Panc1 (cell line): Measurements from ENCODE around the gene CISD3. TPM values are rescaled to one million over a fixed set of nuclear protein-coding genes. Genes with fewer than 3 reads are reported as not detected.

Source experiments
- ATAC-seq: fragments of 200-7000 bp; cut with Tn5 transposase; 2 replicates; pipeline ENCODE4 v1.9.1; 2020; ENCODE audit warnings: mild to moderate bottlenecking, moderate library complexity
- BruUV-seq: library from RNA; stranded (reverse); fragments of 400-500 nt; replicated peaks from 2 replicates; lab custom pipeline; 2021; lab: Mats Ljungman, UMichigan
- CTCF ChIA-PET: fragments of 300-600 bp; sonication (Branson Sonifier 250); formaldehyde crosslinking; loops from one replicate; lab custom pipeline; 2022; ENCODE audit warnings: antibody characterized with exemption; lab: Charles Lee
- POLR2A ChIA-PET: fragments of 300-600 bp; sonication (Branson Sonifier 250); formaldehyde crosslinking; loops from one replicate; lab custom pipeline; 2022; ENCODE audit warnings: antibody characterized with exemption; lab: Charles Lee
- DNase-seq: peaks from one replicate; pipeline ENCODE4 v3.0.0-alpha.2; 2010; ENCODE audit warnings: low read depth, low spot score
- H3K27ac ChIP-seq: 2 replicates; pipeline ENCODE4 v1.5.1; 2011; ENCODE audit warnings: mild to moderate bottlenecking, low read length, inconsistent platforms
- H3K27me3 ChIP-seq: fragments of 200-500 bp; sonication (Bioruptor generic); 2 replicates; pipeline ENCODE4 v1.6.0; 2014; ENCODE audit warnings: low read length, inconsistent platforms; ENCODE audit not compliant: control insufficient read depth, insufficient read depth
- H3K36me3 ChIP-seq: fragments of 200-500 bp; sonication (Bioruptor generic); 2 replicates; pipeline ENCODE4 v1.5.1; 2014; ENCODE audit warnings: inconsistent platforms, mild to moderate bottlenecking, low read length, moderate library complexity; ENCODE audit not compliant: control insufficient read depth, insufficient read depth
- H3K4me1 ChIP-seq: 2 replicates; pipeline ENCODE4 v1.5.1; 2011; ENCODE audit warnings: inconsistent platforms, mild to moderate bottlenecking, low read length, moderate library complexity; ENCODE audit not compliant: control insufficient read depth, insufficient read depth
- H3K4me3 ChIP-seq, 2 experiments: 2 replicates each; pipeline ENCODE4 v1.5.1; 2011 to 2012; ENCODE audit warnings: low read depth in 2 of 2, low read length in 2 of 2, mild to moderate bottlenecking in 2 of 2, inconsistent platforms in 1 of 2, moderate library complexity in 1 of 2
- H3K9me3 ChIP-seq: fragments of 200-500 bp; sonication (Bioruptor generic); 2 replicates; pipeline ENCODE4 v1.5.1; 2014; ENCODE audit warnings: low read depth, mild to moderate bottlenecking, inconsistent platforms, low read length, moderate library complexity; ENCODE audit not compliant: control insufficient read depth, insufficient read depth
- POLR2AphosphoS5 ChIP-seq: IDR thresholded peaks from 2 replicates; pipeline ENCODE4 v1.6.1; 2012; ENCODE audit warnings: mild to moderate bottlenecking, low read depth, low read length, moderate library complexity
- SIN3A ChIP-seq: IDR thresholded peaks from 2 replicates; pipeline ENCODE4 v1.6.1; 2012; ENCODE audit warnings: low read depth, mild to moderate bottlenecking, low read length, moderate library complexity, borderline replicate concordance; ENCODE audit not compliant: insufficient read depth
- TCF7L2 ChIP-seq: IDR thresholded peaks from 2 replicates; pipeline ENCODE4 v1.6.1; 2011; ENCODE audit warnings: mild to moderate bottlenecking, low read depth, low read length, inconsistent platforms
- in situ Hi-C: cut with HindIII; loops from 2 replicates; pipeline ENCODE4 v1.10.0; 2016; ENCODE audit warnings: low sequenced_read_pairs, low pct_unique_long_range_greater_than_20kb
- intact Hi-C: fragments of 100-400 bp; cut with micrococcal nuclease; formaldehyde crosslinking; loops from one replicate; pipeline ENCODE4 v1.10.0; 2022; ENCODE audit not compliant: unreplicated experiment
- total RNA-seq: library from RNA; stranded (reverse); gene quantifications from one replicate; pipeline ENCODE4 v1.2.1, GENCODE V29; 2021; ENCODE audit not compliant: unreplicated experiment
- TF ChIP-seq, protein P1 (sequence below): fragments of 450-650 bp; IDR thresholded peaks from 2 replicates; pipeline ENCODE4 v1.5.1; 2017; ENCODE audit warnings: mild to moderate bottlenecking
- TF ChIP-seq, protein P2 (sequence below), 2 experiments: IDR thresholded peaks; 2 replicates each; pipeline ENCODE4 v1.6.1; 2011 to 2012; ENCODE audit warnings: low read depth in 2 of 2, control low read depth in 1 of 2, low read length in 1 of 2, mild to moderate bottlenecking in 1 of 2, moderate library complexity in 1 of 2; ENCODE audit not compliant: insufficient read depth in 1 of 2

The CISD3 gene
- total RNA-seq, 1 experiment from 2014 or later = 45.0 TPM

DNA sequence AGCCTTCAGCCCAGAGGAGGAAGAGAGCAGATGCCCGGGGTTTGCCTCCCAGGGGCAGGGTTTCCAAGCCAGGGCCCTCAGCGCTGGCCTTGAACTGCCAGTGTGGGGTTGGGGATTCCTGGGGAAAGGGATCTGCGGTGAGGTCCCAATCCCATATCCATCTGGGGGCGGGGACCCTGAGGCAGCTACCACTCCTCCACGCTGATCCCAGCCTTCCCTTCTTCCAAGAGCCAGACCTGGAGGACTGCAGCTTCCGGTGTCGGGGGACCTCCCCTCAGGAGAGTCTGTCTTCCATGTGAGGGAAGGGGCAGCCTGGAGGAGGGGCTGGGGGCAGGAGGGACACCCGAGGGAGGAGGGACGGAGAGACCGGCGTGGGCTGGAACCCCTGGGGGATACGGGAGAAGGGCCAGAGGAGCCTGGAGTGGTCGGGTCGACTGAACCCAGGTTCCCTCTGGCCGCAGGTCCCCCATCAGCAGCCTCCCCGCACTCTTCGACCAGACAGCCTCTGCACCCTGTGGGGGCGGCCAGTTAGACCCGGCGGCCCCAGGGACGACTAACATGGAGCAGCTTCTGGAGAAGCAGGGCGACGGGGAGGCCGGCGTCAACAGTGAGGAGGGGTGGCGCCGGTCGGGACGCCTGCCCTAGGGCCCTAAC, 10.7 kb upstream of the CISD3 start:
- H3K4me1 ChIP-seq = no peaks in the 10 kb centered on the region
- no peak for ATAC-seq
- intact Hi-C loops (no loop called here), in situ Hi-C loops (no loop called here)
- CTCF ChIA-PET = interaction anchor here (0.5 kb wide), 1 partner anchor 64 kb away, joined by 4 read pairs; no protein-coding TSS in a partner anchor
- BruUV-seq = no TSS peak
- no peaks in the 10 kb centered on the region for H3K36me3 ChIP-seq
- H3K4me3 ChIP-seq = no peak overlapping the region
- H3K27me3 ChIP-seq = no peaks in the 10 kb centered on the region
- POLR2A ChIA-PET = no interaction called here
- no peaks in the 10 kb centered on the region for H3K9me3 ChIP-seq
- DNase-seq = no peak
- H3K27ac ChIP-seq = no peak overlapping the region
- TF ChIP-seq SIN3A = no peak
- TF ChIP-seq TCF7L2 = no peak
- TF ChIP-seq POLR2AphosphoS5 = no peak
- TF ChIP-seq, protein P1, sequence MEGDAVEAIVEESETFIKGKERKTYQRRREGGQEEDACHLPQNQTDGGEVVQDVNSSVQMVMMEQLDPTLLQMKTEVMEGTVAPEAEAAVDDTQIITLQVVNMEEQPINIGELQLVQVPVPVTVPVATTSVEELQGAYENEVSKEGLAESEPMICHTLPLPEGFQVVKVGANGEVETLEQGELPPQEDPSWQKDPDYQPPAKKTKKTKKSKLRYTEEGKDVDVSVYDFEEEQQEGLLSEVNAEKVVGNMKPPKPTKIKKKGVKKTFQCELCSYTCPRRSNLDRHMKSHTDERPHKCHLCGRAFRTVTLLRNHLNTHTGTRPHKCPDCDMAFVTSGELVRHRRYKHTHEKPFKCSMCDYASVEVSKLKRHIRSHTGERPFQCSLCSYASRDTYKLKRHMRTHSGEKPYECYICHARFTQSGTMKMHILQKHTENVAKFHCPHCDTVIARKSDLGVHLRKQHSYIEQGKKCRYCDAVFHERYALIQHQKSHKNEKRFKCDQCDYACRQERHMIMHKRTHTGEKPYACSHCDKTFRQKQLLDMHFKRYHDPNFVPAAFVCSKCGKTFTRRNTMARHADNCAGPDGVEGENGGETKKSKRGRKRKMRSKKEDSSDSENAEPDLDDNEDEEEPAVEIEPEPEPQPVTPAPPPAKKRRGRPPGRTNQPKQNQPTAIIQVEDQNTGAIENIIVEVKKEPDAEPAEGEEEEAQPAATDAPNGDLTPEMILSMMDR = no peak
- TF ChIP-seq, protein P2, sequence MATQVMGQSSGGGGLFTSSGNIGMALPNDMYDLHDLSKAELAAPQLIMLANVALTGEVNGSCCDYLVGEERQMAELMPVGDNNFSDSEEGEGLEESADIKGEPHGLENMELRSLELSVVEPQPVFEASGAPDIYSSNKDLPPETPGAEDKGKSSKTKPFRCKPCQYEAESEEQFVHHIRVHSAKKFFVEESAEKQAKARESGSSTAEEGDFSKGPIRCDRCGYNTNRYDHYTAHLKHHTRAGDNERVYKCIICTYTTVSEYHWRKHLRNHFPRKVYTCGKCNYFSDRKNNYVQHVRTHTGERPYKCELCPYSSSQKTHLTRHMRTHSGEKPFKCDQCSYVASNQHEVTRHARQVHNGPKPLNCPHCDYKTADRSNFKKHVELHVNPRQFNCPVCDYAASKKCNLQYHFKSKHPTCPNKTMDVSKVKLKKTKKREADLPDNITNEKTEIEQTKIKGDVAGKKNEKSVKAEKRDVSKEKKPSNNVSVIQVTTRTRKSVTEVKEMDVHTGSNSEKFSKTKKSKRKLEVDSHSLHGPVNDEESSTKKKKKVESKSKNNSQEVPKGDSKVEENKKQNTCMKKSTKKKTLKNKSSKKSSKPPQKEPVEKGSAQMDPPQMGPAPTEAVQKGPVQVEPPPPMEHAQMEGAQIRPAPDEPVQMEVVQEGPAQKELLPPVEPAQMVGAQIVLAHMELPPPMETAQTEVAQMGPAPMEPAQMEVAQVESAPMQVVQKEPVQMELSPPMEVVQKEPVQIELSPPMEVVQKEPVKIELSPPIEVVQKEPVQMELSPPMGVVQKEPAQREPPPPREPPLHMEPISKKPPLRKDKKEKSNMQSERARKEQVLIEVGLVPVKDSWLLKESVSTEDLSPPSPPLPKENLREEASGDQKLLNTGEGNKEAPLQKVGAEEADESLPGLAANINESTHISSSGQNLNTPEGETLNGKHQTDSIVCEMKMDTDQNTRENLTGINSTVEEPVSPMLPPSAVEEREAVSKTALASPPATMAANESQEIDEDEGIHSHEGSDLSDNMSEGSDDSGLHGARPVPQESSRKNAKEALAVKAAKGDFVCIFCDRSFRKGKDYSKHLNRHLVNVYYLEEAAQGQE (IDR thresholded peaks at IDR 0.05; ENCODE audit: insufficient read depth in 1 of 2, low read depth in 2 of 2, low read length in 1 of 2) = no peak

DNA sequence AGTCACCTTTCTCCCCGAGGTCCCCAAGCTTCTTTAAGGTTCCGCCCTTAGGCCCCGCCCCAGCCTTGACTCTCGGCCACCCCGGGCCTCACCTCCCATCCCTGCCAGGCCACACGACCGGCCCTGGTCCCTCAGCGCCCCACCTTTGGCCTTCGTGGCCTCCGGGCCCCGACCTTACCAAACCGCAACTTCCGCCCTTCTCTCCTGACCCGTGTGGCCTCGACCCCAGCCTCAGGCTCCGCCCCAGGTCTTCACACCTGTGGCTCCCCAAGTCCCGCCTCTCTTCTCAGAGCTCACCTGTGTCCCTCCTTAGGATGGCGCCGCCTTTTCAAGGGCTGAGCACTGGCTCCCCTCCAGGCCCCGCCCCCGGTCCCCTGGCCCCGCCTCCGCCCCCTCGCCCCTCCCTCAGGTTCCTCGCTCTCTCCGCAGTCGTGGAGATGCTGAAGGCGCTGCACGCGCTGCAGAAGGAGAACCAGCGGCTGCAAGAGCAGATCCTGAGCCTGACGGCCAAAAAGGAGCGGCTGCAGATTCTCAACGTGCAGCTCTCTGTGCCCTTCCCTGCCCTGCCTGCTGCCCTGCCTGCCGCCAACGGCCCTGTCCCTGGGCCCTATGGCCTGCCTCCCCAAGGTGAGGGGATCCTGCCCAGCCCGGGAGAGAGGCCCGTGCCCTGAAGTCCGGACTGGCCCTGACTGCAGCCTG, 10.0 kb upstream of the CISD3 start:
- no TSS peak for BruUV-seq
- H3K36me3 ChIP-seq = no peaks in the 10 kb centered on the region
- ATAC-seq = no peak
- DNase-seq = no peak
- H3K9me3 ChIP-seq = no peaks in the 10 kb centered on the region
- H3K4me1 ChIP-seq = no peaks in the 10 kb centered on the region
- TF ChIP-seq POLR2AphosphoS5 (no peak), TCF7L2 (no peak), SIN3A (no peak)
- TF ChIP-seq, protein P1 = no peak
- TF ChIP-seq, protein P2 (IDR thresholded peaks at IDR 0.05; ENCODE audit: insufficient read depth in 1 of 2, low read depth in 2 of 2, low read length in 1 of 2) = no peak
- H3K27me3 ChIP-seq = no peaks in the 10 kb centered on the region
- H3K27ac ChIP-seq = no peak overlapping the region
- ChIA-PET POLR2A (no interaction called here), CTCF (no interaction called here)
- intact Hi-C loops (no loop called here), in situ Hi-C loops (no loop called here)
- no peak overlapping the region for H3K4me3 ChIP-seq
